ENCODE results near the gene NF1.
"Not testable (repeated sequence)": the region's sequence is repeated elsewhere in the genome, so short reads cannot be mapped to it uniquely, and the experiment has no call there.

Gene NF1

DNA sequence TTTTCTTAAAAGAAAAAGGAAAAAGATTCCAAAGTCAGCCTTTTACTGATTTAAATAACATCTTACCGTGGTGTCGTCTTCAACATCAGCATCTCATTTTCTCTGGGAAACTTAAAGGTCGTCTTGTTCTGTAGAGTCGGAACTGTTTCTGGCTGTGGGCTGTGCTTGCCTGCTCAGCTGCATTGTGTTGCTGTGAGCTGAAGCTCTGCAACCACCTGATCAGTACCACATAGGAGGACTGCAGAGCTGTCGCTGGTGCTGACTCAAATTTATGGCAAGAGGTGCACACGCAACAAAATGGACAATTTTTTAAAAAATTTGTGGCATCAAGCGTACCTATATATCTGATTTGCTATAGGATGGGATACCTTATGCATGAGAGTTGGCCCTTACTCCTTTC, 202.3 kb downstream of the NF1 start, which contains the start of gene OMG:
Gene OMG, minus strand, starts transcription at position 150 of the 400 bp plus-strand sequence. CDS start 908 bp downstream, outside the sequence.
- DNase-seq (ENCODE audit: low spot score) = no peak

GRCh38 chr17:31299624-31300023, 204.8 kb downstream of the NF1 start:
- no peak for DNase-seq (ENCODE audit: low spot score)

DNA sequence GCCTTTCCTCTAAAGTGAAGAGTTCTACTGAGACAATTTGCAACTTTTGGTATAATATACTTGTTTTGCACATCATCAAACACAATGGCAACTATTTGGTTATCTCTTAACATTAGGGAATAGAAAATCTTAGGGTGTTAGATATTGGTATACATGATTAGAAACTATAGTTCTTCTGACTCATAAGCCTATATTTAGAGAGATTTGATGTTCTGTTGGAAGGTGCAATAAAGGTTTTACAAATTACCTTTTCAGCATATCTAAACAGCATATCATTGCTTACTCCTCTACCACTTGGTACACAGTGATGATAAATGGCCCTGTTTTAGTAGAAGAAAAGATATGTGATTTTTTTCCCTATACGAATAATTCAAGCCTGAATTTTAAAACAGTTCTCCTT, 212.9 kb downstream of the NF1 start:
- no peak for DNase-seq (ENCODE audit: low spot score)

DNA sequence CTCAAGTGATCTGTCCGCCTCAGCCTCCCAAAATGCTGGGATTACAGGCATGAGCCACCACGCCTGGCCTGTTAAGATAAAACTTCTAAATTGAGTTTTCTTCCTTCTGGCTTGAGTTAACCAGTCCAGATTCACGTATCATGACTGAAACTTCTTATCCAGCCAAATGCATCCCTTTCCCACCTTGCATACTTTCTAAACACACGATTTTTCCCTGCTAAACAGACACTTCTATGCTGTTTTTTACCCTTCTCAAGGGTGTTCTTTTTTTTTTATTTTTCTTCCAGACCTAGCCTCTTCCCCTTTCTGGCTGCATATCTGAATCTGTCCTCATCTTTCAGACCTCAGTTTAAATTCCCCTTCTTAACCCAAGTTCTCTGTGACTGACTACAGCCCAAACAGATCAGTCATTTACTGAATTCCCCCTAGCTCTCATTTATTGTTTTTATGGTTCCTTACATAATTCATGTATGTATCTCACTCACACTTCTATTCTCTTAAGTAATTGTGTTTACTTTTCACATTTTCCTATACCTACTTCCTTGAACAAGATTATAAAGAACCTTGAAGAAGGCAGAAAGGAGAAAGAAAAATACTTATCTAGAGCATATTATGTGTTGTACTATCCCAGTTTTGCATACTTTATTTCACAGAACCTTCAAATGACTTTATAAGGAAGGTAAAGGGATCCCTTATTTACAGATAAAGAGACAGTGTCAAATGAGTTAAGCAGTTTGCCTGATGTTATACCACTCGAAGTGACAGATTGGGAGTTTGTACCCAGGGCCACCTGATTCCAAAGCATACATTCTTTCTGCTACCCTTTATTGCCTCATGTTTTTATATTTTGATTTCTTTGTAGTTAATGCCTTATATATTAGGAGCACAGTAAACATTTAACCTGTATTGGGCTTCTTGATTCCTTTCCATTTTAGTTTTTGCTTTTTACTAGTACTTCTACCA, 213.9 kb downstream of the NF1 start:
- no peak for DNase-seq (ENCODE audit: low spot score)

GRCh38 chr17:31309556-31309955, 214.8 kb downstream of the NF1 start:
- DNase-seq (ENCODE audit: low spot score) = no peak

- no peak for DNase-seq (ENCODE audit: low spot score)
These were observed 215.5 kb downstream of the NF1 start for GRCh38 chr17:31310260-31310659.

DNA sequence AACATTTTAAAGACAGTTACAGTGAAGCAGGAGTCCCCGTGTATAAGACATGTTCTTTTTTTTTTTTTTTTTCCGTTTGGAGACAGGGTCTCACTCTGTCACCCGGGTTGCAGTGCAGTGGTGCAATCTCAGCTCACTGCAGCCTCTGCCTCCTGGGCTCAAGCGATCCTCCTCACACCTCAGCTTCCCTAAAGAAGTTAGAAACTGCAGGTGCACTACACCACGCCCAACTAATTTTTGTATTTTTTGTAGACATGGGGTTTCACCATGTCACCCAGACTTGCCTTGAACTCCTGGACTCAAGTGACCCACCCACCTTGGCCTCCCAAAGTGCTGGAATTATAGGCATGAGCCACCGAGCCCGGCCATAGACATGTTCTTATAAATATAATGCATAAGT, 216.1 kb downstream of the NF1 start:
- no peak for DNase-seq (ENCODE audit: low spot score)

DNA sequence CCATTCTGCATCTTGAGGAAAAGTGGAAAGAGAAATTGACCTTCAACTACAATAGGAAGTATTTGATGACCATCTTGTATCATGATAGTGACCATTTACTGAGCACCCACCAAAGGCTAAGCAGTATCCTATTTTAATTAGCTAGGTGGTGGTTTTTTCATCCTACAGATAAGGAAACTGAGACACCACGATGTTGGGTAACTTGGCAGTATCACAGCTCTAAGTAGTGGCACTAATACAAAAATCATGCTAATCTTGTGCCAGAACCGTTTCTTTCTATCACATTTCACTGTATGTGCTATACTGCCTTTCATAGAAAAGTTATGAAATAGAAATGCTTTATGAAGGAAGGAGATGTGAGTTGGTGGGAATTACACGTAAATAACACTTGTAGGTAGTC, 216.7 kb downstream of the NF1 start:
- DNase-seq (ENCODE audit: low spot score) = no peak

DNA sequence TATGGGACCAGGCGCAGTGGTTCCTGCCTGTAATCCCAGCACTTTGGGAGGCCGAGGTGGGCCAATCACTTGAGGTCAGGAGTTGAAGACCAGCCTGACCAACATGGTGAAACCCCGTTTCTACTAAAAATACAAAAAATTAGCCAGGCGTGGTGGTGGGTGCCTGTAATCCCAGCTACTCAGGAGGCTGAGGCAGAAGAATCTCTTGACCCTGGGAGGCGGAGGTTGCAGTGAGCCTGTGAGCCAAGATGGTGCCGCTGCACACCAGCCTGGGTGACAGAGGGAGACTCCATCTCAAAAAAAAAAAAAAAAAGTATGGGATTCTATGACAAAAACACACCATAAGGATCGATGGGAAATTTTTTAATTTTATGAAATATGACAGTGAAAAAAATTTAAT, 217.4 kb downstream of the NF1 start:
- not testable (repeated sequence) for DNase-seq (ENCODE audit: low spot score)

DNA sequence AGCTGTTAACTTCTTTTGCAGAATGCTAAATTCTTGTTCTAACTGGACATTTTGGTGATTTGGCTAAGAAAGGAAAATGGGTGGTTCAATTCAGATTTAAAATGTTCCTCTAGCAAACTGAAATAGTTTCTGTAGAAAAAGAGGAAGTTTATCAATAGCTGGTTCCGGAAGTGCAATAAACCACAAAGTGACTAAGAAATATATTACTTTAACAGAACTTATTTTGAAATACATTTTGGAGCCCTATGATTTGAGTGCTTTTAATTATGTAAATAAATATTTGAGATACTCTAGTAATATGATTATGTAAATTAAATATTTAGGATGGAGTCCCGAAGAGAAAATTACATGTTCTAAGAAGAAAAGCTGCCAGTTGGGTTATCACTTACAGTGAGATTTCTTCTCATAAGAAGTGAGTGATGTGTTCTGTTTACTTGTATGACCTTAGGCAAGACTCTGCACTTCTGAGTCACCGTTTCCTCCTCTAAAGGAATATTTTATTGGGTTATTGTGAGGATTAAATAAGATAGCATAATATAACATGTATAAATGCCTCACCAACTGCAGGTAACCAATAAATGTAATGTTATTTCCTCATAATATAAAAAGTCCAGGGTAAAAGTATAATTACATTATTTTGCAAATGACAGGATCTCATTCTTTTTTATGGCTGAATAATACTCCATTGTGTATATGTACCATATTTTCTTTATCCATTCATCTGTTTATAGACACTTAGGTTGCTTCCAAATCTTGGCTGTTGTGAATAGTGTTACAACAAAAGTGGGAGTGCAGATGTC, 219.4 kb downstream of the NF1 start, which contains the start of gene EVI2B:
Gene EVI2B, minus strand, starts transcription at position 73 of the 800 bp plus-strand sequence. CDS start 8,445 bp downstream, outside the sequence.
- no peak for DNase-seq (ENCODE audit: low spot score)

- DNase-seq (ENCODE audit: low spot score) = no peak
These were observed 220.0 kb downstream of the NF1 start for GRCh38 chr17:31314782-31315100.

GRCh38 chr17:31318298-31318801, 223.6 kb downstream of the NF1 start:
- no peak for DNase-seq (ENCODE audit: low spot score)

DNA sequence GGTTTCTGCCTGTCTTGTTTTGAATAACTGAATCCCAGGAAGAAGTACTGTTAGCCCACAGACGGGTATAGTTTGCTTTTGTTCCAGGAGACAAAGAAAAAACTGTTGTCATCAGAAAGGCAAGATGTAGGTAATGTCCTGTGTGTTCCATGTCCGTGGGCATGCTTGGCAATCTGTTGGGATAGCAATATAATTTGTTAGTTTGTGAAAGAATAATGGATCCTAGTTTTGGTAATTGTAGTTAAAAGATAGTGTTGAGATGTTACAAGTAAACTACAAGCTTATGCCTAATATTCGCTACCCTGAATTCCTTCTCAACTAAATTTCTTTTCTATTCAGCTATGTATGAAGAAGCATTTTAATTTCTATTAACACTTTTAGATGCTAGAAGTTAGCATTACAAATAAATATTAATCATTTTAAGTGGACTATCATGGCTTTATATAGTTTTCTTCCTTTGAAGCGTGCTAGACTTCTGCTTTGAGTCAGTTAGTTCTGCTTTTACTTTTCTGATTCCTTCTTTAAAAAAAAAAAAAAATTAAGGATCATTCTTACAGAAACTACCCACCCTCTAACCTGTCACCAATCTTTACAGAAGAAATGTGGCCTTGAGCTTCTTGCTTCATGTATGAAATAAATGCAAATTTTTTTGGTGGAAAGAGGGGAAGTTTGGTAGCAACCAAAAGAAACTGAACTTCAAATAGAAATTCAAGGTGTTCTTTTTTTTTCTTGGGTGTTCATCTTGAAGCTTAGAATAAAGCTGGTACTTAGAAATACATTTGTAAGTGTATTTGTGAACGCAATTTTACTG, 224.3 kb downstream of the NF1 start:
- DNase-seq (ENCODE audit: low spot score) = no peak

- DNase-seq (ENCODE audit: low spot score) = no peak
These were observed 225.5 kb downstream of the NF1 start for GRCh38 chr17:31320241-31320640.

DNA sequence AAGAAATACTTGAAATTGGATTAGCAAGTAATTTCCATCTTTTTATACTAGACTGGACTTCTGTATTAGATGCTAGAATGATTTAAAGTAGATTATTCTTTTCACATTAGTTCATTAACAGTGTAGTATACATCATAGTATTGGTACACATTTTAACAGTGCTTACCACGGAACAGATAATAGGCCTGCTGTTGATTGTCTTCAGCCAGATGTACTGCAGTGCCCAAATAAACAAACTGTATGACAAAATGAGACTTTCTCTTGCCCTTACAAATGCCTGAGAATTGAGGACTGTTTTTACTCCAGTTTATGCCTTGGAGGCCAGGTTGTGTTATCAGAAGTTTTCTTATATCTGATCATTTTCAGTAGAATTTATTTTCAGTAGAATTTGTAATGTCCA, 226.0 kb downstream of the NF1 start:
- no peak for DNase-seq (ENCODE audit: low spot score)

DNA sequence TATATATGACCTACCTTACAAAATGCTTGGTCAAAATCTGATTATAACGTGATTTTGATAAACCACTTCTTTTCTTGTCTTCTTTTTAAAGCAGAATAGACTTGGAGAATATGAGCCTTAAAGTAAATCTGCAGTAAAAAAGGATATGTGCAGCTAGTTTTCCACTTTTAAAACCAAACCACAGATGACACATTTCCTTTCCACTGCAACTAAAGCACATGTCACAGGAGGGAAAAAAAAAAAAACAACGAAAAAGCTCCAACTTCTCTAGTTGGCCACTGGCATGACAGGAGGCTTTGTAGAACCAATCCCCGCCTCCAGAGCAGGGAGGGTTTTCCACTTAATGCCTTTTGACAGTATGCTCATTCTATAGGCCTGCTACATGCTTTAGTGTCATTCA, 226.7 kb downstream of the NF1 start, which contains the start of gene EVI2A:
Gene EVI2A, minus strand, starts transcription at position 142 of the 400 bp plus-strand sequence. CDS start 2,609 bp downstream, outside the sequence.
- no peak for DNase-seq (ENCODE audit: low spot score)

DNA sequence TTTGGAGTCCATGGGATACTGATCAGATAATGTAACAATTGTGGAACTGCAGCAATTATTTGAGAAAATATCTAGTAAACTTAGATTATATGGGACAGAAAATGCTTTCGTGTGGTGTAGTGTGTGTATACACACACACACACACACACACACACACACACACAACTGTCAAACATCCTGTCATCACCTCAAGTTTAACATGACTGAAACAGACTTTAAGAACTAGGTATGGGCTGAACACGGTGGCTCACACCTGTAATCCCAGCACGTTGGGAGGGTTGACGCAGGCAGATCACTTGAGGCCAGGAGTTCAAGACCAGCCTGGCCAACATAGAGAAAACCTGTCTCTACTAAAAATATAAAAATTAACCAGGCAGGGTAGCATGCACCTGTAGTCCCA, 227.2 kb downstream of the NF1 start:
- no peak for DNase-seq (ENCODE audit: low spot score)

DNA sequence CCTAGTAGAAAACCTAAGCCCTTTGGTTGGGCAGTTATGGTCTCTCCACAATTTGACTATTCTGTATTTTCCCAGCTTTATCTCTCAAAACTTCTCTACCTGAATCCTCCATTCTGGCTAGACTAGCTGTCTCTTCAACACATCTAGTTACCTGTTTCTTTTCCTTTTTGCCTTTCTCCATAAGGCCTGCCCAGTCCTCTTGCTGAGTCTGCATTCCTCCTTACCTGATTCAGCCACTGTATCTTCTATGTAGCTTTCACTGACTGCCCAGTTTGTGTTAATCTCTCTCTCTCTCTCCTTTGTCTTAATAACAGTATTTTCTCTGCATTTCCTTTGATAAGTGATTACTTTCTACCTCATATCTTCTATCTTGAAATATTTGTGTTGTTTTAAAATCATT, 228.8 kb downstream of the NF1 start:
- no peak for DNase-seq (ENCODE audit: low spot score)

DNA sequence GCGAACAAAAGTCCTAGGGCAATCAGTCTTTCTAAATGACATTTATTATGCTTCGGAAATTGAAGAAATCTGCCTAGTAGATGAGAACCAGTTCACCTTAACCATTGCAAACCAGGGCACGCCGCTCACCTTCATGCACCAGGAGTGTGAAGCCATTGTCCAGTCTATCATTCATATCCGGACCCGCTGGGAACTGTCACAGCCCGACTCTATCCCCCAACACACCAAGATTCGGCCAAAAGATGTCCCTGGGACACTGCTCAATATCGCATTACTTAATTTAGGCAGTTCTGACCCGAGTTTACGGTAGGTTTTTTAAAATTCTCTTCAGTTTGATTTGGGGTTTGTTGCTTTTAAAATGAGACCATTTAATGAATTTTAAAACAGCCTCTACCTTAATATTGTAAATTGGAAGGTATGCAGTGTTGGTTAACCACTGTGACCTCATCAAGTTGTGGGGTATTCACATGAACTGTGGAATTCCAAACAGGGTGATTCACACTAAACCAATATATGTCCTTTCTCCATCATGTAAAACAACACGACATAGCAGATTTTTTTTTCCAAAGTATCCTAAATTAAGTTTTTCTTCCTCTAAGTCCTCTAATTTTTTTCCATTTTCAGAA, 232.9 kb downstream of the NF1 start:
- DNase-seq (ENCODE audit: low spot score) = no peak

DNA sequence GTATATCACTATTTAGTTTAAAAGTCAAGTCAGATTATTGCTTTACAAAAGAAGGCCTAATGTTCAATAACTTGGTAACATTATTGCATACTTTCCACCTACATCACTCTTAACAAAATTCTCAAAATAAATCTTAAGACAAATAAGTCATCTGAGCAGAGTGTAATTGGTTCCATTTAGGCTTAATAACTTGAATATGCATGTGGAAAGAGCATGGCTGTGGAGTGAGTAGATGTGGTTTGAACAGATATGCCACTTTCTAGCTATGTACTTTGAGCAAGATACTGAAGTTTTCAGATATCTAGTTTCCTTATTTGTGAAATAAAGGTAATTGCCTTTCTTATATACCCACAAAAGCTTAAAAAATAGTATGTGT, 233.4 kb downstream of the NF1 start:
- DNase-seq (ENCODE audit: low spot score) = no peak

DNA sequence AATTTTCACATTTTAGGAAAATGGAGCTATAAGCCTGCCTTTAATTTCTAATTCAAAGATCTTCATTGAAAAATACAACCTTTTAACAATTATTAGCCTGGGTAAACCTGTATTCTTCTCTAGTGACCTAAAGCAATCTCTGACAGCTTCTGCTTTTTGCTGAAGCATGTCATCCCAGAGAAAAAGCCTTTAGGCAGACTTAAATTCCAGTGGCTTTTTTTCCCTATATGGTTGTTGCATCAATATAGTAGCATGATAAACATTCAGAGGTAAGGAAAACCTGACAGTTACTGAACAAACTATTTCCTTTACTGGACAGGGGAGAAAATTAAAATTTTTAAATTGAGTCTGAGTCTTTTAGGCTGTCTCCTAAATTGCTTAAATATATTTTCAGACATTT, 234.4 kb downstream of the NF1 start:
- no peak for DNase-seq (ENCODE audit: low spot score)
